ENCODE measurements around the gene CDK6. TPM values are rescaled to one million over a fixed set of nuclear protein-coding genes. Genes with fewer than 3 reads are reported as not detected.

Gene CDK6
- total and polyA plus RNA-seq, 4 donors = 14.0 to 42.6 (median 27.8) TPM

DNA sequence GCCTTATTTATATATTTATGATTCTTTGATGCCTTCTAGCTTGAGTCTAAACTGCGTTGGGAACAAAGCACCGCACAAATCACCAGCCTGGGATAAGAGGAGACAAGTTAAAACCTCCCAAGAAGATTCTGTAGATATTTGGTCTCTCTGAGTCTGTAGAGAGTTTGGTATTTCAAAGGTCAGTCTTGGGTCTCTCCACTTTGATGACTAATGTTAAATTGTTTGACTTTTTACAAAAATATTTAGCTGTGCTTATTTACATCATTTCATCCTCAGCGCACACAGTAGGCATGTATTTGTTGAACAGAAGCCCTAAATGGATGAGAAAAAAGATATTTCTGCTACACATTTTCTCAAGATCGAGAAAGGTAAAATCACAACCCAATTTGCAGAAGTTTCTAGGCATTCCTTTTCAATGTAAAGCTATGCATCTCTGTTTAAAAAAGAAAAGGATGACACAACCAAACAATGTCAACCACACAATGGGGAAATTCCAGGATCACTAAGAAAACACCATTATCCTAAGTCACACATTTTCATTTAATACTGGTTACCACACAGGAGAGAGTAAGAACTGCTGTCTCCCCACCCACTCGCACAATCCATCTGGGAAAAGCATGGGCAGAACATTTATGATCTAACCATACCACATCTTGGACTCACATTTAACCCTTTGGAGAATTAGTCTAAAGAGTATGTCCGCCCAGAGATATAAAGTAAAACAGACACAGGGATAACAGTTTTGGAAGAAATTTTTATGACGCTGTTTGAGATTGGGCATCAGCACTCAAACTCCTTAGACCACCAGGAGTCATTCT lies 4.4 kb downstream of the CDK6 start:
- Histone ChIP-seq H3K27ac (ENCODE audit: low read depth, low read length) (peak overlapping the region; percentile 98), H3K27me3 (ENCODE audit: control insufficient read depth, insufficient read depth, low read length) (peaks cover 14% of the 10 kb centered on the region), H3K4me1 (ENCODE audit: control insufficient read depth, insufficient read depth, low read length) (peaks cover 32% of the 10 kb centered on the region), H3K36me3 (ENCODE audit: control insufficient read depth, insufficient read depth, low read length) (no peaks in the 10 kb centered on the region), H3K9me3 (ENCODE audit: control insufficient read depth, insufficient read depth, low read length) (no peaks in the 10 kb centered on the region), H3K4me3 (ENCODE audit: low read depth, low read length) (peak overlapping the region; percentile 95)
- WGBS (ENCODE audit: insufficient coverage) = no CpG with 5 or more reads among the region's 7 CpGs
- peak in 1 of 6 donors; percentile 23 for DNase-seq (ENCODE audit: low read depth in 4 of 6, low spot score in 6 of 6)

DNA sequence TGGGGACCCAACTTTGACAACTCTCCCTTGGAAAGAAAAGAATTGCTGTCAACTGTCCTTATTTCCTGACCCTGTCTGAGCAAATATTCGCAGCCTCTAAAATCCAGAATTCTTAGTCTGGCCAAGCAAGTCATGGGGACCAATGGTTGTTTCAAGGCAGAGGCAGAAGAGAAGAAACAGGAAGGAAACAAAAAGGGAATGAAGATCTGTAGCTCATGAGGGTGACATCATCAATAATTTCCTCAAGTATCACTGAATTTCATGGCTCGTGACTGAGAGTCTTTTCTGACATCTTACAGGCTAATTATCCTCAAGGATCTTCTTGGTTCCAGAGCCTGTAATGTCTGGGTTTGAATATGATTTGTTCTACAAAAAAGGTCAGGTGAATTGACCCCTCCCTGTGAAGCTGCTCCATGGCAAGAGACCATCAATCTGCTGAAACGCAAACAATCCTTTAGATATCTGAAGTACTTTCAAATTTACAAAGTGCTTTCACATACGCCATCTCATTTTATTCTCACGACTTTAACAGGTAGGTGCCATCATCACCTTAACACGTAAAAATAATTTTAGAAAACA lies 5.8 kb downstream of the CDK6 start:
- Histone ChIP-seq H3K4me3 (ENCODE audit: low read depth, low read length) (no peak overlapping the region), H3K27me3 (ENCODE audit: control insufficient read depth, insufficient read depth, low read length) (peaks cover 9% of the 10 kb centered on the region), H3K36me3 (ENCODE audit: control insufficient read depth, insufficient read depth, low read length) (no peaks in the 10 kb centered on the region), H3K27ac (ENCODE audit: low read depth, low read length) (no peak overlapping the region), H3K4me1 (ENCODE audit: control insufficient read depth, insufficient read depth, low read length) (peaks cover 22% of the 10 kb centered on the region), H3K9me3 (ENCODE audit: control insufficient read depth, insufficient read depth, low read length) (no peaks in the 10 kb centered on the region)
- no peak for DNase-seq (ENCODE audit: low read depth in 4 of 6, low spot score in 6 of 6)
- WGBS (ENCODE audit: insufficient coverage) = 90% methylated on average over 4 of the region's 6 CpGs

DNA sequence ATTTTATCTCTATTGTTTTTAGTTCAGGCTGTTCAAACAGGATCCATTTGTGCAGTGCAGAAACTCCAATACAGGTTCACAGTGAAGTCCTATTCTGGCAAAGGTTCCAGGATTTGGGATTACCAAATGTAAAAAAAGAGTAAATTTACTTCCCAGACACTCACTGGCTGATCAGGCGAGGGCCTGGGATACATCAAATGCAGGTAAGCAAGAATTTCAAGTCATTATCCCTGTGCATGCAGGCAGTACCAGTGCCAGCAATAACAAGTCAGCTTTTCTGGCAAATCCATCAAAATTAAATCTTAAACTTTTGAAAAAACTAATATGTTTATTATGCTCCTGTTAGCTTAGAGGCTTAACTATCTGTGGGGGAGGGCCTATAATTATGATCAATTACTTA lies 6.3 kb downstream of the CDK6 start:
- 67% methylated on average over 1 of the region's 1 CpG for WGBS (ENCODE audit: insufficient coverage)
- H3K27ac ChIP-seq (ENCODE audit: low read depth, low read length) = no peak overlapping the region
- no peaks in the 10 kb centered on the region for H3K9me3 ChIP-seq (ENCODE audit: control insufficient read depth, insufficient read depth, low read length)
- peaks cover 5% of the 10 kb centered on the region for H3K27me3 ChIP-seq (ENCODE audit: control insufficient read depth, insufficient read depth, low read length)
- H3K4me1 ChIP-seq (ENCODE audit: control insufficient read depth, insufficient read depth, low read length) = peaks cover 16% of the 10 kb centered on the region
- H3K36me3 ChIP-seq (ENCODE audit: control insufficient read depth, insufficient read depth, low read length) = no peaks in the 10 kb centered on the region
- no peak overlapping the region for H3K4me3 ChIP-seq (ENCODE audit: low read depth, low read length)
- no peak for DNase-seq (ENCODE audit: low read depth in 4 of 6, low spot score in 6 of 6)

DNA sequence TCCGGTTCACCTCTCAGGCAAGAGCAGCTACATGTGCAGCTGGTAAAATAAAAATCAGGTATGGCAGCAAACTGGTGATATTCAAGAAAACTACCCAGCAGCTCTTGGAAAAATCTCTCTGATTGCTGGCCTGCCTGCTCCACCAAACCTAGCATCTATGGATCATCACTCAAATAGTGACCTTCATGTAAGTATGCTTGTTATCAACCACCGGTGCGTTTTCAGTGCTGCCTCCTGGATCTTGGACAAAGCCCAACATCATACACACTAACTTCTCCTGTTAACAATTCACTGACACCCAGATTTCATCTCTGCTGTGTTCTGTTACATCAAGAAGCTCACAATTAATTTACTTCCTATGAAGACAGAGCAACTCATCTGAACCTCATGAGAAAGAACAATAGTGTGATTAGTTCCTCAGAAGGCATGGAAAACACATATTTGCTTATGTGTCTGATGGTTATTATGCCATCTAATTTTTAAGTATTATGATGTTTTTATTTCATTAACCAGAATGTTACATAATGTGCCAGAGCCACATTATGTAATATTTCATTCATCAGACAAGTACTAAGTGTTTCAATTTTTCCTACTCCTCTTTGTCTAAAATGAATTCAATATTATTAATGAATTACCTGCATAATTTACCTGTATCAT lies 8.8 kb downstream of the CDK6 start:
- H3K4me3 ChIP-seq (ENCODE audit: low read depth, low read length) = no peak overlapping the region
- peaks cover 2% of the 10 kb centered on the region for H3K4me1 ChIP-seq (ENCODE audit: control insufficient read depth, insufficient read depth, low read length)
- no peaks in the 10 kb centered on the region for H3K9me3 ChIP-seq (ENCODE audit: control insufficient read depth, insufficient read depth, low read length)
- WGBS (ENCODE audit: insufficient coverage) = 76% methylated on average over 3 of the region's 3 CpGs
- no peak for DNase-seq (ENCODE audit: low read depth in 4 of 6, low spot score in 6 of 6)
- no peak overlapping the region for H3K27ac ChIP-seq (ENCODE audit: low read depth, low read length)
- H3K27me3 ChIP-seq (ENCODE audit: control insufficient read depth, insufficient read depth, low read length) = no peaks in the 10 kb centered on the region
- H3K36me3 ChIP-seq (ENCODE audit: control insufficient read depth, insufficient read depth, low read length) = no peaks in the 10 kb centered on the region

DNA sequence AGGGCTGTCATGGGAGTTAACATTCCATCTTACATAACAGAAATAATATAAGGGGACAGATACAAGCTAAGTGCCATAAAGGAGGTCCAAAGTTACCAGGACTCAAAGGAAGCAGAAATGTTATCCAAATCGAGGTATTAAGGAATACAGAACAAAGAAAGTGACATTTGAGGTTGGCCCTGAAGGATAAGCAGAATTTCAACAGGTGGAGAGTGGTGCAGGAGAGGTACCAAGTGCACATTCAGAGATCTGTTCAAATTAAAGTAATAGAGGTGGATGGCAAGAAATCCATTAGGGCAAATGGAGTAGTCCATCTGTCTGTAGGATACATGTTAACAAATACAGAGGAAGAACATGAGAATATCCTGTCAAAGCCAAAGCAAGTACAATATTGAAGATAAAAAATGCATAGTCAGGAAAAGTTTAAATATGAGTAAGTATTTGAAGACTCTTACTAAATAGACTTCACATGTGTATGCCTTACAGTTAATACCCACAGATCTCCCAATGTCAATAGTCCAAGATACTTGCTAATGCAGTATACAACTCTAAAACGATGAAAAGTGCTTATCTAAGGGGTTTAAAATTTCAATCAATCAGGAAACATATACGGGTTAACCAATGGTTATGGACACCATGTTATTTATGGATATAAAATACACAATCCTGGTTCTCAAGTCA lies 10.0 kb downstream of the CDK6 start:
- Histone ChIP-seq H3K27ac (ENCODE audit: low read depth, low read length) (no peak overlapping the region), H3K4me3 (ENCODE audit: low read depth, low read length) (no peak overlapping the region), H3K36me3 (ENCODE audit: control insufficient read depth, insufficient read depth, low read length) (no peaks in the 10 kb centered on the region), H3K27me3 (ENCODE audit: control insufficient read depth, insufficient read depth, low read length) (no peaks in the 10 kb centered on the region), H3K9me3 (ENCODE audit: control insufficient read depth, insufficient read depth, low read length) (no peaks in the 10 kb centered on the region), H3K4me1 (ENCODE audit: control insufficient read depth, insufficient read depth, low read length) (no peaks in the 10 kb centered on the region)
- WGBS (ENCODE audit: insufficient coverage) = 93% methylated on average over 1 of the region's 3 CpGs
- DNase-seq (ENCODE audit: low read depth in 4 of 6, low spot score in 6 of 6) = no peak

DNA sequence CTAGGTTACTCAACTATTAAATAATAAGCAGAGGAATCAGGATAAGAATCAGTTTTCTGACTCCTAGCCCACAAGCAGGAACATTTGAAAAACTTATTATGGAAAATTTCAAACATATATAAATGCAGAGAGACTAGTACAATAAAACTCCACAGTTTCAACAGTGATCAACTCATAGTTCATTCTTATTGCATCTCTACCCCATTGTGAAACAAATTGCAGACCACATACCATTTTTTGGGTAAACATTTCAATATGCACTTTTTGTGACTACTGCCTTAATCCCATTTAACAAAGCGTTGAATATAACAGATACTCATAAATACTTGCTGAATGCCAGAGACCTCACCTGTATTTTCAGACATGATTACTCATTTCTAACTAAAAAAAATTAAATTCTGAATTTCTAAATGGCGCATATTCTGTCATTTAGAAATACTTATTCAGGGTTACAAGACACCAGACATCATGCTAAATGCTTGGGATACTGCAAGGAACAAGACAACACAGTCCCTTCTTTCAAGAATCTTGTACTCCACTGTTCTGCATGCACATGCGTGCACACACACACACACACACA lies 11.4 kb downstream of the CDK6 start:
- Histone ChIP-seq H3K4me3 (ENCODE audit: low read depth, low read length) (no peak overlapping the region), H3K27ac (ENCODE audit: low read depth, low read length) (no peak overlapping the region), H3K4me1 (ENCODE audit: control insufficient read depth, insufficient read depth, low read length) (no peaks in the 10 kb centered on the region), H3K36me3 (ENCODE audit: control insufficient read depth, insufficient read depth, low read length) (no peaks in the 10 kb centered on the region), H3K27me3 (ENCODE audit: control insufficient read depth, insufficient read depth, low read length) (no peaks in the 10 kb centered on the region), H3K9me3 (ENCODE audit: control insufficient read depth, insufficient read depth, low read length) (no peaks in the 10 kb centered on the region)
- WGBS (ENCODE audit: insufficient coverage) = 100% methylated on average over 1 of the region's 3 CpGs
- DNase-seq (ENCODE audit: low read depth in 4 of 6, low spot score in 6 of 6) = no peak

DNA sequence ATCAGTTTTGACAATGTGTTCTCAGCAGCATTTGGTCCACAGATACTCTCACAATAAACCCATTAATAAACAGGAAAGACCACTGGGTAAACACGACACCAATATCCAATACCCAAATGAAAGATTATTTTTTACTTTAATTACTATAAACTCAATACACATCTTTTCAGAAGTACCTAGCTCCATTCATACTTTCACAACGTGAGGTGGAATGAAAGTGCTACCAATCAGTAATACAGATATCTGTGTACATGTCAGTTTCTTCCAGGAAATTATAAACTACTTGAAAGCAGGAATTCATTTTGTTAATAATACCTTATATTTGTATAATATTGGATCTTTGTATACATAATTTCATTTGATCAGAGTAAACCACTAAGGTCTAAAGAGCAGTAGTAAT lies 11.9 kb downstream of the CDK6 start:
- H3K27me3 ChIP-seq (ENCODE audit: control insufficient read depth, insufficient read depth, low read length) = no peaks in the 10 kb centered on the region
- no peak overlapping the region for H3K4me3 ChIP-seq (ENCODE audit: low read depth, low read length)
- WGBS (ENCODE audit: insufficient coverage) = no CpG with 5 or more reads among the region's 2 CpGs
- H3K9me3 ChIP-seq (ENCODE audit: control insufficient read depth, insufficient read depth, low read length) = no peaks in the 10 kb centered on the region
- no peaks in the 10 kb centered on the region for H3K36me3 ChIP-seq (ENCODE audit: control insufficient read depth, insufficient read depth, low read length)
- DNase-seq (ENCODE audit: low read depth in 4 of 6, low spot score in 6 of 6) = no peak
- no peaks in the 10 kb centered on the region for H3K4me1 ChIP-seq (ENCODE audit: control insufficient read depth, insufficient read depth, low read length)
- no peak overlapping the region for H3K27ac ChIP-seq (ENCODE audit: low read depth, low read length)

DNA sequence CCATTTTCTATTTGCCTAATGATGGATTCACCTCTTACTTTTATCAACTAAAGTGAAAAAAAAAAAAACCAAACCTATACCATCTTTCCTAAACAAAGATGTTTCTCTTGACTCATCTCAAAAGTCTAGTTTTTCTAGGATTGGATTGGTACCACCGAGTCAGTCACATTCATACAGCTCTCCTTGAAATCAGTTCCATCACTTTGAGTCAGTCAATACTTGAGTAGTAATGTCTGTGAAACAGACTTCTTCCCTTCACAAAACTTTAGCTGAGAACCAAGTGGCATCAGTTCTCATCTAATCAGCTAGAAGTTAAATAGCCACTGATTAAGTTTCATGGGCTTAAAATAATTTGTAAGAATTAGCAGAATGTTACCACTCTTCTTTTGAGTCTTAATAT lies 13.3 kb downstream of the CDK6 start:
- Histone ChIP-seq H3K4me3 (ENCODE audit: low read depth, low read length) (no peak overlapping the region), H3K4me1 (ENCODE audit: control insufficient read depth, insufficient read depth, low read length) (no peaks in the 10 kb centered on the region), H3K27me3 (ENCODE audit: control insufficient read depth, insufficient read depth, low read length) (no peaks in the 10 kb centered on the region), H3K9me3 (ENCODE audit: control insufficient read depth, insufficient read depth, low read length) (no peaks in the 10 kb centered on the region), H3K27ac (ENCODE audit: low read depth, low read length) (no peak overlapping the region), H3K36me3 (ENCODE audit: control insufficient read depth, insufficient read depth, low read length) (no peaks in the 10 kb centered on the region)
- no peak for DNase-seq (ENCODE audit: low read depth in 4 of 6, low spot score in 6 of 6)
- no CpG with 5 or more reads among the region's 1 CpG for WGBS (ENCODE audit: insufficient coverage)

DNA sequence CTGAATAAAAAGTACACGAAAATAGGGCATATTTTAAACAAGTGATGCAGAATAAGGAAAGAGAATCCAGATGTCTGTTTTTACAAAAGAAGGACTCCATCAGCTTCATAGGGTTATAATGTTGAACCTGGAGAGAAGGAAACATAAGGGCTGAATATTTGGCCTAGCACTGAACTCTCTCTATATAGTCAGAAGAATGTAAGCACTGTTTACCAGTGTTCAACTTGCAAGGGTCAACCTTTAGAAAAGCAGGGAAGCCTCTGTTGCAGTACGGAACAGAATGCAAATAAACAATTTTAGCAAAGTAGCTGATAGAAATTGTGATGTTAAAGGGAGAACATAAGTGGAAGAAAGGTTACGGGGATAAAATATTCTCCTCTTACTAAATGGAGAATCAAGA lies 16.2 kb downstream of the CDK6 start:
- Histone ChIP-seq H3K4me1 (ENCODE audit: control insufficient read depth, insufficient read depth, low read length) (no peaks in the 10 kb centered on the region), H3K27ac (ENCODE audit: low read depth, low read length) (peak overlapping the region; percentile 44), H3K9me3 (ENCODE audit: control insufficient read depth, insufficient read depth, low read length) (peaks cover 5% of the 10 kb centered on the region), H3K4me3 (ENCODE audit: low read depth, low read length) (no peak overlapping the region), H3K36me3 (ENCODE audit: control insufficient read depth, insufficient read depth, low read length) (no peaks in the 10 kb centered on the region), H3K27me3 (ENCODE audit: control insufficient read depth, insufficient read depth, low read length) (no peaks in the 10 kb centered on the region)
- no peak for DNase-seq (ENCODE audit: low read depth in 4 of 6, low spot score in 6 of 6)
- WGBS (ENCODE audit: insufficient coverage) = 100% methylated on average over 1 of the region's 3 CpGs

All from spinal cord (tissue), 10 donors.